DND-41 (cell line): ENCODE measurements around the gene NDUFB5.

Experiments used
- EZH2 ChIP-seq: IDR thresholded peaks from 3 replicates; pipeline ENCODE4 v1.6.1; 2012; ENCODE audit warnings: borderline replicate concordance, low read depth, mild to moderate bottlenecking, moderate library complexity, low read length, inconsistent platforms; ENCODE audit not compliant: severe bottlenecking
- TF ChIP-seq, protein P1 (sequence below): IDR thresholded peaks from 2 replicates; pipeline ENCODE4 v1.5.1; 2012; ENCODE audit warnings: borderline replicate concordance, low read length, moderate library complexity, mild to moderate bottlenecking; ENCODE audit not compliant: poor library complexity, severe bottlenecking; ENCODE audit errors: extremely low read depth

DNA sequence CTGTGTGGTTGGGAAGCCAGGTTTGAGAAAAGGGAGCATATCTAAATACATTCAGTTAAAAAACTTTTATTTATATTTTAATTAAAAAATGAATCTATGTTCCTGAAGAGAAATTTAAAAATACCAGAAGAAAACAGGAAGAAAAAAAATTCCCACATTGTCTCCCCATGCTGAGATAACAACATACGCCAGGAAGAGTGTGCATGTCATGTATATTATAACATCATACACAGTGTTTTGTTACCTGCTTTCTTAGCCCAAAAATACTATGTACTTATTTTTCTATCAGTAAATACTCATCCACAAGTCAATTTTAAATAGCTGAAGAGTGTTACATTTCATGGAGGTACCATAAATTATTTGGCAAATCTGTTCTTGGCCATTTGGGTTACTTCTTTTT lies 66.7 kb downstream of the NDUFB5 start:
- no peak for TF ChIP-seq EZH2
- TF ChIP-seq, protein P1, sequence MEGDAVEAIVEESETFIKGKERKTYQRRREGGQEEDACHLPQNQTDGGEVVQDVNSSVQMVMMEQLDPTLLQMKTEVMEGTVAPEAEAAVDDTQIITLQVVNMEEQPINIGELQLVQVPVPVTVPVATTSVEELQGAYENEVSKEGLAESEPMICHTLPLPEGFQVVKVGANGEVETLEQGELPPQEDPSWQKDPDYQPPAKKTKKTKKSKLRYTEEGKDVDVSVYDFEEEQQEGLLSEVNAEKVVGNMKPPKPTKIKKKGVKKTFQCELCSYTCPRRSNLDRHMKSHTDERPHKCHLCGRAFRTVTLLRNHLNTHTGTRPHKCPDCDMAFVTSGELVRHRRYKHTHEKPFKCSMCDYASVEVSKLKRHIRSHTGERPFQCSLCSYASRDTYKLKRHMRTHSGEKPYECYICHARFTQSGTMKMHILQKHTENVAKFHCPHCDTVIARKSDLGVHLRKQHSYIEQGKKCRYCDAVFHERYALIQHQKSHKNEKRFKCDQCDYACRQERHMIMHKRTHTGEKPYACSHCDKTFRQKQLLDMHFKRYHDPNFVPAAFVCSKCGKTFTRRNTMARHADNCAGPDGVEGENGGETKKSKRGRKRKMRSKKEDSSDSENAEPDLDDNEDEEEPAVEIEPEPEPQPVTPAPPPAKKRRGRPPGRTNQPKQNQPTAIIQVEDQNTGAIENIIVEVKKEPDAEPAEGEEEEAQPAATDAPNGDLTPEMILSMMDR = no peak
